Measurements from ENCODE around the gene RREB1. TPM values are rescaled to one million over a fixed set of nuclear protein-coding genes. Genes with fewer than 3 reads are reported as not detected.

RREB1 gene
- total RNA-seq, 1 experiment from 2014 or later: 30.7 TPM

DNA sequence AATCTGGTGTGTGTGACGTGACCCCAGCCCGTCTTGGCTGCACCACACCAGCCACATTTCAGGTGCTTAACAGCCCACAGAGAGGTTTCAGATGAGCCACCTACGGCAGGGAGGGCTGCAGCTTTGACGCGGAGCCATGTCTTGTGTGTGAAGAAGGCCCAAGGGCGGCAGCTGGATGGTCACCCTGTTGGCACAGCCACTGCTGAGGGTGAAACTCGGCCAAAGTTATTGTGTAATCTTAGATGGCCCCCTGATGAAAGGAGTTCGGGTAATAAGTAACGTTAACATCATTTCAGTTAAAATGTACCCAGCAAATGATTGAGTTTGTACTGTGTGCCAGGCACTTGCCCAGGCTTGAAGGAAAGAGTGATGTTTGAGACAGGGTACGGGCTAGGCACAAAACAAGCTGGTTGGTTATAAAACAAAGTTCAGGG is 108.1 kb downstream of the RREB1 start:
- POLR2A ChIA-PET: no interaction called here
- BruUV-seq (replicated peaks): no TSS peak
- H3K4me3 ChIP-seq (ENCODE audit: low read depth in 2 of 2, low read length in 2 of 2): no peak overlapping the region
- no peak overlapping the region for H3K27ac ChIP-seq (ENCODE audit: low read length)
- peaks cover 8% of the 10 kb centered on the region for H3K36me3 ChIP-seq (ENCODE audit: control insufficient read depth, insufficient read depth, low read length)
- intact Hi-C loops (cut with micrococcal nuclease; ENCODE audit: unreplicated experiment) (no loop called here), in situ Hi-C loops (cut with HindIII; ENCODE audit: low pct_unique_long_range_greater_than_20kb, low sequenced_read_pairs) (no loop called here)
- CTCF ChIA-PET: no interaction called here
- H3K27me3 ChIP-seq (ENCODE audit: control insufficient read depth, insufficient read depth, low read length): no peaks in the 10 kb centered on the region
- DNase-seq (ENCODE audit: low read depth, low spot score) (no peak), ATAC-seq (no peak)
- no peaks in the 10 kb centered on the region for H3K4me1 ChIP-seq (ENCODE audit: control insufficient read depth, insufficient read depth, low read length)
- no peaks in the 10 kb centered on the region for H3K9me3 ChIP-seq (ENCODE audit: control insufficient read depth, insufficient read depth, low read depth, low read length)
- TF ChIP-seq POLR2AphosphoS5 (IDR thresholded peaks at IDR 0.05; ENCODE audit: low read depth, low read length) (no peak), TCF7L2 (IDR thresholded peaks at IDR 0.05; ENCODE audit: low read depth, low read length) (no peak), SIN3A (IDR thresholded peaks at IDR 0.05; ENCODE audit: borderline replicate concordance, insufficient read depth, low read depth, low read length) (no peak)
- TF ChIP-seq, protein P1, sequence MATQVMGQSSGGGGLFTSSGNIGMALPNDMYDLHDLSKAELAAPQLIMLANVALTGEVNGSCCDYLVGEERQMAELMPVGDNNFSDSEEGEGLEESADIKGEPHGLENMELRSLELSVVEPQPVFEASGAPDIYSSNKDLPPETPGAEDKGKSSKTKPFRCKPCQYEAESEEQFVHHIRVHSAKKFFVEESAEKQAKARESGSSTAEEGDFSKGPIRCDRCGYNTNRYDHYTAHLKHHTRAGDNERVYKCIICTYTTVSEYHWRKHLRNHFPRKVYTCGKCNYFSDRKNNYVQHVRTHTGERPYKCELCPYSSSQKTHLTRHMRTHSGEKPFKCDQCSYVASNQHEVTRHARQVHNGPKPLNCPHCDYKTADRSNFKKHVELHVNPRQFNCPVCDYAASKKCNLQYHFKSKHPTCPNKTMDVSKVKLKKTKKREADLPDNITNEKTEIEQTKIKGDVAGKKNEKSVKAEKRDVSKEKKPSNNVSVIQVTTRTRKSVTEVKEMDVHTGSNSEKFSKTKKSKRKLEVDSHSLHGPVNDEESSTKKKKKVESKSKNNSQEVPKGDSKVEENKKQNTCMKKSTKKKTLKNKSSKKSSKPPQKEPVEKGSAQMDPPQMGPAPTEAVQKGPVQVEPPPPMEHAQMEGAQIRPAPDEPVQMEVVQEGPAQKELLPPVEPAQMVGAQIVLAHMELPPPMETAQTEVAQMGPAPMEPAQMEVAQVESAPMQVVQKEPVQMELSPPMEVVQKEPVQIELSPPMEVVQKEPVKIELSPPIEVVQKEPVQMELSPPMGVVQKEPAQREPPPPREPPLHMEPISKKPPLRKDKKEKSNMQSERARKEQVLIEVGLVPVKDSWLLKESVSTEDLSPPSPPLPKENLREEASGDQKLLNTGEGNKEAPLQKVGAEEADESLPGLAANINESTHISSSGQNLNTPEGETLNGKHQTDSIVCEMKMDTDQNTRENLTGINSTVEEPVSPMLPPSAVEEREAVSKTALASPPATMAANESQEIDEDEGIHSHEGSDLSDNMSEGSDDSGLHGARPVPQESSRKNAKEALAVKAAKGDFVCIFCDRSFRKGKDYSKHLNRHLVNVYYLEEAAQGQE (IDR thresholded peaks at IDR 0.05; ENCODE audit: insufficient read depth in 1 of 2, low read depth in 2 of 2, low read length in 1 of 2): no peak
- TF ChIP-seq, protein P2, sequence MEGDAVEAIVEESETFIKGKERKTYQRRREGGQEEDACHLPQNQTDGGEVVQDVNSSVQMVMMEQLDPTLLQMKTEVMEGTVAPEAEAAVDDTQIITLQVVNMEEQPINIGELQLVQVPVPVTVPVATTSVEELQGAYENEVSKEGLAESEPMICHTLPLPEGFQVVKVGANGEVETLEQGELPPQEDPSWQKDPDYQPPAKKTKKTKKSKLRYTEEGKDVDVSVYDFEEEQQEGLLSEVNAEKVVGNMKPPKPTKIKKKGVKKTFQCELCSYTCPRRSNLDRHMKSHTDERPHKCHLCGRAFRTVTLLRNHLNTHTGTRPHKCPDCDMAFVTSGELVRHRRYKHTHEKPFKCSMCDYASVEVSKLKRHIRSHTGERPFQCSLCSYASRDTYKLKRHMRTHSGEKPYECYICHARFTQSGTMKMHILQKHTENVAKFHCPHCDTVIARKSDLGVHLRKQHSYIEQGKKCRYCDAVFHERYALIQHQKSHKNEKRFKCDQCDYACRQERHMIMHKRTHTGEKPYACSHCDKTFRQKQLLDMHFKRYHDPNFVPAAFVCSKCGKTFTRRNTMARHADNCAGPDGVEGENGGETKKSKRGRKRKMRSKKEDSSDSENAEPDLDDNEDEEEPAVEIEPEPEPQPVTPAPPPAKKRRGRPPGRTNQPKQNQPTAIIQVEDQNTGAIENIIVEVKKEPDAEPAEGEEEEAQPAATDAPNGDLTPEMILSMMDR (IDR thresholded peaks at IDR 0.05): no peak

DNA sequence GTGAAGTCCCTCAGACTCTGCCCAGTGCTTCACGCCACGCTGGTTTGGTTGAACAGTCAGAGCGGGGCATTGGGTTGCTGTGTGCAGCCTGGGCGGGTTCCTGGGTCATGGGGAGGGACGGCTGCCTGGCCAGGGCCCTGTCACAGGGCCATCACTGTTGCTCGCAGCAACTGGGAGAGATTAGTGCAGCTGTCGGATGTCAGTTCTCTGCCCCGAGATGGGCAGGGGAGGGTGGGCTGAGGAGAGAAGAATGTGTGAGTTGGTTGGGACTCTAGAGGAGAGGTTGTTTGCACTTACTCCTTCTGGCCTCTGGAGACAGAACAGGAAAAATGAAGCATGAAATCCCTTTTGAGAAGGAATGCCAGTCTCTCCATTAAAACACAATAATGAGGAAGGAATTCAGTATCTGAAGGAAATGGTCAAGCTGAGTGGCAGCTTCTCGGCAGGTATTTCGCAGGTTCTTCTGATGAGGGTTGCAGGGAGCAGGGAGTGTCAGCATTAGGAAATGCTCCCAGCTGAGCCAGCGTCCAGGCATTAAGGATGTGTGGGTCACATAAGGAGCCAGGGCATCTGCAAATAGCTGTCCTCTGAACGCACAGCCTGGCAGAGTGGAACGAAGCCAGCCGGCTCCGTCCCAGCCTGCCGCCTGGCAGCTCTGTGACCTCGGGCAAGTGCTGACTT is 109.3 kb downstream of the RREB1 start:
- no peak overlapping the region for H3K4me3 ChIP-seq (ENCODE audit: low read depth in 2 of 2, low read length in 2 of 2)
- ChIA-PET CTCF (no interaction called here), POLR2A (no interaction called here)
- H3K4me1 ChIP-seq (ENCODE audit: control insufficient read depth, insufficient read depth, low read length): no peaks in the 10 kb centered on the region
- H3K9me3 ChIP-seq (ENCODE audit: control insufficient read depth, insufficient read depth, low read depth, low read length): no peaks in the 10 kb centered on the region
- BruUV-seq (replicated peaks): no TSS peak
- DNase-seq (ENCODE audit: low read depth, low spot score) (no peak), ATAC-seq (no peak)
- TF ChIP-seq TCF7L2 (IDR thresholded peaks at IDR 0.05; ENCODE audit: low read depth, low read length): no peak
- TF ChIP-seq, protein P2 (IDR thresholded peaks at IDR 0.05): no peak
- TF ChIP-seq, protein P1 (IDR thresholded peaks at IDR 0.05; ENCODE audit: insufficient read depth in 1 of 2, low read depth in 2 of 2, low read length in 1 of 2): no peak
- in situ Hi-C loops (cut with HindIII; ENCODE audit: low pct_unique_long_range_greater_than_20kb, low sequenced_read_pairs): no loop called here
- H3K27ac ChIP-seq (ENCODE audit: low read length): no peak overlapping the region
- H3K36me3 ChIP-seq (ENCODE audit: control insufficient read depth, insufficient read depth, low read length): peaks cover 4% of the 10 kb centered on the region; the same call in 1 of the 2 replicates
- intact Hi-C loops (cut with micrococcal nuclease; ENCODE audit: unreplicated experiment): no loop called here
- no peaks in the 10 kb centered on the region for H3K27me3 ChIP-seq (ENCODE audit: control insufficient read depth, insufficient read depth, low read length)
